Fibroblast of skin of right biceps (primary cell): ENCODE results near the gene SPAG7.

ENCODE experiments used
- DNase-seq: peaks from one replicate; pipeline ENCODE4 v3.0.0-alpha.2; 2013

SPAG7 gene

DNA sequence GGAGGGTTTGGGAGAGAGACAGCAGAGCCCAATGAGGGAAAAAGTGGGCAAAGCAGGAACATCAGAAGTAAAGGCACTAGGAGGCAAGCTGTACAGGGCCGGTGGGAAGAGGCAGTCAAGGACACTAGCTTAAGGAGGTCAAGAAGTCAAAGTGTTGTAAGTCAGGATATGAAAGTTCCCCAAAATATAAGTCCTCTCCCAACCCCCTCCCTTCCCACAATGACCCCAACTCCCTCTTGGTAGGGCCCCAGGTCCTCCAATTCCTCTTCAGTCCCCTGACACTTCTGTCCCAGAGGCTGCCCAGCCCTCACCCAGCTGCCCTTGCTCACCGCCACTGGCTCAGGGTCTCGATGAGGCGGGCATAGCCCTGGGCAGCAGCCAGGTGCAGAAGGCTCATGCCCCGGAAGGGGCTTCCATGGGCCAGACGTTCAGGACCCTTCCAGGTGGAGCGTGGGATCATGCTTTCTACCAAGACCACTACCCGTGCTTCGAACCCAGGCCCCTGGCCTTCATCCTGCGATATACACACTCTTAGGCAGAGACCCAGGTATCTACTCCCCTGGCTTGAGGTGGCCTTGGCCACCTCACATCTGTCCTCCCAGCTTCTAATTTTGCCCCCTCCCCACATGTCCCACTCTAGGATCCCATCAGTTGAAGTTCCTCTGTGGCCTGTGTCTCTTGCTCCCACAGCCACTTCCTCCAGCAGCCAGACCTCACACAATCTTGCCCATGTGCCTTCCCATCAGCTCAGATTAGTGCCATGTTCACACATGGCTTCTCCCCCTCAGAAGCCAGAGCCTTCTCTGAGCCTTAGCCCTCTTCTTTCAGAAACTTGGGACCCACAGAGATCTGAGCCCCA, 5.9 kb upstream of the SPAG7 start:
- DNase-seq: no peak

DNA sequence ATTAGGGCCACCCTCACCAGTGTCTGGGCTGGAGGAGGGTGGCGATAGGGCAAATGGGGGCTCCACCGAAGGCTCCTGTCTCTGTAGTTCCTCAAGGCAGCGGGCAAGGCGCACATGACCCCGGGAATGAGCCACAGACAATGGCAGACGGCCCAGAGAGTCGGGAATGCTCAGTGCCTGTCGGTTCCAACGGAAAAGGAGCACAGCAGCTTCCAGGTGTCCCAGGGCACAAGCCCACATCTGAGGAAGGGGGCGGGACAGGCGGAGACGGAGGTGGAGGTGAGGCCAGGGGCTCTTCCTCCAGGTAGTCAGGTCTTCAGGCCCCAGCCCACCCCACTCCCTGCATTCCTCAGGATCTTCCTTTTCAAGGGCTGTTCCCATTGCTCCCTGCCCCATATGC, 5.1 kb upstream of the SPAG7 start:
- no peak for DNase-seq

DNA sequence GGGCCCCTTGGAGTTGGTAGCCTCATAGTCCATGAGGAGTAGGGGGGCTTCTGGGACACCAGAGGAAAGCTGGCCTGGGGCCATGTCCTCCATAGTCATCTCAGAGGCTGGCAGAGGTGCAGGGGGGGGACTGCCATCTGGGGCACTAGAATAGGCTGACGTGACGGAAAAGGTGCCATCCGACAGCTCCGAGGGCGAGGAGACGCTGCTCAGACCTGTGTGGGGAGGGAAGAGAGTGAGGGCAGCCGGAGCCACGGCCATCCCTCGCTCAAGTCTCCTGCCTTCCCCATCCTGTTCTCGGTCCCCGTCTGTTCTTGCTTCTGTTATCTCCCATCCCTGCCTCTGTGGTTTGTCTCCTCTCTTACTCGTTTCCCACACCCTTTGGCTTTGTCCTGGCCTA, 4.7 kb upstream of the SPAG7 start:
- no peak for DNase-seq

DNA sequence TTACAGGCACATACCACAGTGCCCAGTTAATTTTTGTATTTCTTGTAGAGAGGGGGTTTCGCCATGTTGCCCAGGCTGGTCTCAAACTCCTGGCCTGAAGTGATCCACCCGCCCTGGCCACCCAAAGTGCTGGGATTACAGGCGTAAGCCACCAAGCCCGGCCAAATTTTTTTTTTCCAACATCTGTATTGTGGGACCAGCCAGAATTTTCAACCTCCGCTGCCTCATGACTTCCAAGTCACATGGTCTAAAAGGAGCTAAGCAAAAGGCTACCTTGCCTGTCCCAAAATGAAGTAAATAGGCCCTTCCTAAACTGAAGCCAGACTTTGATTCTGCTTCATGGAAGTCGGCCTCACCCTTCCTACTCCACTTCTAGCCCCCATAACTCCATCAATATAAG, 4.2 kb upstream of the SPAG7 start:
- DNase-seq: no peak

DNA sequence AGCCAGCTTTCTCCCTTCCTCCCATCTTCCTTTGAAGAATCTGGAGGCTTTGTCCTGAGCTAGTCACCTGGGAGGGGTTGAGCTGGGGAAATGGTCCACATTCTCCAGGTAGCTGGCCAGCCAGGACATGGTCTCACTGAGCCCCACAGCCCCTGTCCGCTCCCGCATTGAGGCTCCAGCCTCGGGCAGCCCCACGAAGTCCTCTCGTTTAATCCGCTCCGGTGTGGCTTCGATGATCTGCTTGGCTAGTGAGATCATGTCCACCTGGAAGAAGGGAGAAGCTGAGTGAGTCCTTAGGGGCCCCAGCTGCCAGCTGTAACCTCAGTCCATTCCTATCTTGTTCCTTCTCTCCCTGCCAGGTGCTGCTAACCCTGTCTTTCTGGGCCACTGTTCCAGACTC, 2.7 kb upstream of the SPAG7 start:
- DNase-seq: no peak

DNA sequence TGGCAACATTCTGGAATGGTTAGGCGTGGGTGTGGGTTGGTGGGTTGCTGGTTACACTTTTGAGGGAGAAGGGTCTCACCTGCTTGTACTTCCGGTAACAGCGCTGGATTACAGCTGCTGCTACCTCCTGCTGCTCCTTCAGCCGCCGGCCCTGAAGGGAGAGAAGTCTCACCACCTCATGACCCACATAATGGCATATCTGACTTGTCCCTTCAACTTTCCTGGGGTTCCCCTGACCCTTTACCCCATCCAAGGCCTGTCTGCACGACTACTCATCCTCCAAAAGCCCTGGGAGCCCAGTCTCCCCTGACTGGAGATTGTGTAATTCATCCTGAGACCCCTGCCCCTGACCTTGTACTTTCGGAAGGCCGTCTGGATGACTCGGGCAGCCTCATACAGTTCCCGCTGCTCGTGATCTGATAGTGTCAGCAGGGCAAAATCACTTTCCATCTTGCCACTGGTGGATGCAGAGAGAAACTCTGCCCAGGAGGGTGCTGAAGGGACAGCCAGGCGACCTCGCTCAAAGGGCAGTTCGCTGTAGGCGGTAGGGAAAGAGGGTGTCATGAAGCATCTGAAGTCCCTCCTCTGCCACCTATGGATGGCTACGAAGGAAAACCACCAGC, 2.0 kb upstream of the SPAG7 start:
- DNase-seq: no peak

DNA sequence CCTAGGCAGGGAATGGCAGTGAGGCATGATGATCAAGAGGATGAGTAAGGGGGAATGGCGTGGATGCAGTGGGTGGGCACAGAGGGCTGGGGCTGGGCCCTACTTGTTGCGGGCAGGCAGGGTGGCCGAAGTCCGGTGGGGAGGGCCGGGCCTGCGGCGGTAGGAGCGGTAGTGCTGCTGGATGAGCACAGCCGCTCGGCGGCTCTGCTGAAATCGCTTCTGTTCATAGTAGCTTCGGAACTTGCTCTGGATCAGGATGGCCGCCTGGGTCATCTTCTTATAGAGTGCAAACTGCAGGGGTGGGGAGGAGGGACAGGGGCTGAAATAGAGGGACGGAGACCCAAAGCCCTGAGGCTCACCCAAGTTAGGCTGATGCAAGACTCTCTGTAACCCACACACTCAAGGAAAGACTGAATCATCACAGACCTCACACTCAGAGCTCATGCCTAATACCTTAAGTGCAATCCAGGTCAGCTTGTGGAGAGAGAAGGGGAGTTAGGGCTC, 1.5 kb upstream of the SPAG7 start:
- peak; percentile 96 for DNase-seq

DNA sequence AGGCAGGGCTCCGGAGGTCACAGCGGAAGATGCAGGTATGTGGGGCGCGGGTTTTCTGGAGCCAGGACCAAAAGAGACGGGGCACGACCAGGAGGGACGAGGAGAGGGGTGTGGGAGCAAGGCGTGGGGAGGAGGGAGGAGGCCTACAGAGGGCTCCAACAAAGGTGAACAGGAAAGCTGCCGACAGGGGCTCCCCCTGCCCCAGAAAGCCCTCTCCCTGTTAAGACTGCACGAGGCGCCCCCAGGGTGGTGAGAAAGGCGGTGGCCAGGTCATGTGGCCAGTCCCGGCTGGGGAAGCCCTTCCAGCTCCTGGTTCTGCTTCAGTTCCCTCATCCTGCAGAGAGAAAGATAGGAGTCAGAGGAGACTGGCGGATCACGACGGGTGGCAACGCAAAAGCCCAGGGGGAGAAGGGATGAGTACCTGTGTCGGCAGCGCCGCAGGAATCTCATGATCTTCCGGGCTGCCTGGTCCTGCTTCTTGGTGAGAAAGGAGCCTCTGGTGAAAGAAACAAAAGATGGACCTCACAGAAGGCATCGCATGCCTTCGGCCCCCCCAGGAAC, 949 bp upstream of the SPAG7 start:
- DNase-seq: no peak

DNA sequence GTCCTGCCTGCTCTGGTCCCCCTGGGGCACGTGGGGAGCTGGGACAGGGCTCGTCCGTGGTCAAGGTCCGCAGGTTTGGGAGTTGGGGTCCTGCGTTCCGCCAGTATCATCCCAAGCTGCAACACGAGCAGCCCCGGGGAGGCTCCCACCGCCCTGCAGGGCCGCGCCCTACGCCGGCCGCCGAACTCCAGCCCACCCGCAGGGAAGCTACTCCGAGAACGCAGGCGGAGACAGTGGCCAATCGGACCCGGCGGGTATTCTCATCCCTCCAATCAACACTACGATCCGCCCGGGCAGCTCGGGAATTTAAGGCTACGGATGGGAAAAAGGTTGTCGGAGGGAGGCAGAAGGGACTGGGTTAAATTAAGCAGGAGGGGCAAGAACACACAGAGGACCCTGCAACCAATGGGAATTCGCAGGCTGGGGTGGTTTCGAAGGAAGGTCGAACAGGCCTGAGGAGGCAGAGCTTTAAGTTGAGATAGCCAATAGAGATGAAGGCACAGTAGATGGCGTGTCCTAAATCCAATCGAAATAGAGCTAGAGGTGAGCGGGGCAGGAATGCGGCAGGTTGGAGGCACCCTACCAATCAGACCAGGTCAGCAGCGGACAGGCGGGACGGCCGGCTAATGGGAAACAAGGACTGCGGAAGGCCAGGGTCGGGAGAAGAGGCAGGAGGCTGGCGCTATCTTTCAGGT, 626 bp downstream of the SPAG7 start:
- DNase-seq: peak; percentile 100

DNA sequence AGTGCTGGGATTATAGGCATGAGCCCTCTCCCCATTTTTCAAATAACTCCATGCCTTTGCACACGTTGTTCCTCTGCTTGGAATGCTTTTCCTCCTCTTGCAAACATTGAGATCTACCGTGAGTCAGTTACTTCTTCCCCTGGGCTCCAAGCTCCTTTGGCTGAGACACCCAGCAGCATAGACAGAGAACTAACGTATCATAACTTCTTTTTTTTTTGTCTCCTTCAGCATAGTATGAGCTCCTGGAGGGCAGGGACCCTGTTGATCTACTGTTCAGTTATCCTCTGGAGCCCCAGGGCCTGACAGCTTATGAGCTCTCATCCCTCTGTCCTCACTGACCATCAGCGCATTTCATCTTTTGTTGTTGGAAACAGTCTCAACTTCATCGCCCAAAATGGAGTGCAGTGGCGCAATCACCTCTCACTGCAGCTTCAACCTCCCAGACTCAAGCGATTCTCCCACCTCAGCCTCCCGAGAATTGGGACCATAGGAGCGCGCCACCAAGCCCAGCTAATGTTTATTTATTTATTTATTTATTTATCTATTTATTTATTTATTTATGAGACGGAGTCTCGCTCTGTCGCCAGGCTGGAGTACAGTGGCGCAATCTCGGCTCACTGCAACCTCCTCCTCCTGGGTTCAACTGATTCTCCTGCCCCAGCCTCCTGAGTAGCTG, 2.2 kb downstream of the SPAG7 start:
- DNase-seq: no peak

DNA sequence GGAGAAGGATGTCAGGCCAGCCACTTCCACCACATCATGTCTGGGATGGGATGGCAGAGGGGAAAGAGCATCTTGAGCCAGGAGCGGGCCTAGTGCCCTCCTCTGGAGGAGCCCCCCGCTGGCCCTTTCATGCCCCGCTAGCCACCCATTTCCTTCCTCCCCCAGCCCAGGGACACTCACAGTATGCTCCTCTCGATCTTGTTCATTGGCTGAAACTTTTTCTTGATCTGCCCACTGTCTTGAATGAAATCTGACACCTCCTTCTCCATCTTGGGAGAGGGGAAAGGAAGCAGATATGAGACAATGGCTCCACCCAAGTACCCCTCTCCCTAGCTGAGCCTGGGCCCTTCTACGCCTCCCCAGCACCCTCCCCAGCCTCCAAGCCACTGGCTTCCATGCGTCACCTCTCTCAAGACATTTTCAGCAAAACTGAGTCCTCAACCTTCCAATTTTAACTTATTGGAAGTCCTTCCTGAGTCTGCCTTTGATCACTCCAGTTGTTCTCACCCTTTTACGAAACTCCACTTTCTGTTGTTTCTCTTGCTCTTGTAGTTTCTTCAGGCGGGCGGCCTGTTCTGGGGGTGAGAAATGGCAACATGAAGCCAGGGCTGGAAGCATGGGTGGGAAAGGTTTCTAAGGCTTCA, 7.2 kb downstream of the SPAG7 start:
- DNase-seq: no peak

DNA sequence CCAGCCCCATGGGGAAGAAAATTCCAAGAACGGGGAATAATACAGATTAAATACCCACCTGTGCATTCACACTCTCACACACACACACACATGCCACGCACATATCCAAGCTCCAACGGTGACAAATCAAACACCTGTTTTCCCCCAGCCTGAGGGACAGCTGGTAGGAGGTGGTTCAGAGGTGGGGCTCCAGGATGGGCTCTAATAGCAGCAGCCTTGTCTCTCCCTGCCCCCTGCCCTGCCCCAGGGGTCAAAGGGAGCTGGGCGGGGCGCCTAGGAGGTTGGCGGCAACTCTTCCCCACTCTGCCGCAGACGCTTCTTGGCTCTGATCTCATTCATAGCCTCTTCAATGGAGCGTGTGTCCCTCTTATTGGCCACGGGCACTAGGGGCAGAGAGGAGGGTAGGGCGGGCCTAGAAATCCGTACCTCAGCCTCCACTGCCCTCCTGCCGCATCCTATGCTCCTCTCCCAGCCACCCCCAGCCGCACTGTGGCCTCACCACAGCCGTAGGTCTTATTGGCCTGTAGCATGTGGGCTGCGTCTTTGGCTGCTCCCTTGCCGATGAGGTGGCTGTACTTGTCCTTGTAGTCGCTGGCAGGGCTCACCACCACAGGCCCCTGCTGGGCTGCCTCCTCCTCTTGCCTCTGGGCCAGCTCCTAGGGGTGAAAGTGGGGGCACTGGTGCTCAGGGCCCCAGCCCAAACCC, 8.2 kb downstream of the SPAG7 start:
- DNase-seq: no peak

DNA sequence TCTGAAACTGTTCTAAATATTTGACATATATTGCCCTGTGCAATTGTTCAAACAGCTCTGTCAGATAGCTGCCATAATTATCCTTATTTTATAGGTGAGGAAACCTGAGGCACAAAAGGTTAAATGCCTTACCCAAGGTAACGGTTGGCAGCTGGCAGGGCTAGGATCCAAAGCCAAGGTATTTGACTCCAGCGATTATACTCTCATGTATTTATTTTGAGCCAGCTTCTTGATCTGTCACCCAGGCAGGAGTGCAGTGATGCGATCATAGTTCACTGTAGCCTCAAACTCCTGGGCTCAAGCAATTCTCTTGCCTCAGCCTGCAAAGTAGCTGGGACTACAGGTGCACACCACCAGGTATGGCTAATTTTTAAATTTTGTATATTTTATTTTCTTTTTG, 9.5 kb downstream of the SPAG7 start:
- no peak for DNase-seq

DNA sequence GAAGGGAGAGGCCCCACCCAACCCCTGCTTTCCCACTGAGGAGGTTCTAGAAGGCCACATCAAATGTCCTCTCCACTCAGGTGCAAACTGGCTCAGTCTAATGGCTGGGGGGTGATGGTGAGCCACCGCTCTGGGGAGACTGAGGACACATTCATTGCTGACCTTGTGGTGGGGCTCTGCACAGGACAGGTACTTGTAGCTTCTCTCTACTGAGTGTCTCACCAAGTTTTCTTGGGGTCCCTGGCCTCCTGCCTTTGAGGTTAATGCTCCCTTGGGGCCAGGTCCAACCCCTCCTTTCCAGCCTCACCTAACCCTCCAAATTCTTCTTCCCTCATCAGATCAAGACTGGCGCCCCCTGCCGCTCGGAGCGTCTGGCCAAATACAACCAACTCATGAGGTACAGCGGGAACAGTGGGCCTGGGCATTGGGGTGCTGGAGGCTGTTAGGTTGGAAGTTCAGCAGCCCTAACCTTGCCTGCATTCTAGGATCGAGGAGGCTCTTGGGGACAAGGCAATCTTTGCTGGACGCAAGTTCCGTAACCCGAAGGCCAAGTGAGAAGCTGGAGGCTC, 11.0 kb downstream of the SPAG7 start:
- no peak for DNase-seq

DNA sequence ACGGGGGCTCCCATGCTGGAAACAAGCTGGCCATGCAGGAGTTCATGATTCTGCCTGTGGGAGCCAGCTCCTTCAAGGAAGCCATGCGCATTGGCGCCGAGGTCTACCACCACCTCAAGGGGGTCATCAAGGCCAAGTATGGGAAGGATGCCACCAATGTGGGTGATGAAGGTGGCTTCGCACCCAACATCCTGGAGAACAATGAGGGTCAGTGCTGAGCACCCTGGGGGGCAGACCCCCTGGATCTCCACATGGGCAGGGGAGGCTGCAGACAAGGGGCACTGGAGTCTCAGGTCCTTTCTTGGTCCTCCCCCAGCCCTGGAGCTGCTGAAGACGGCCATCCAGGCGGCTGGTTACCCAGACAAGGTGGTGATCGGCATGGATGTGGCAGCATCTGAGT, 12.5 kb downstream of the SPAG7 start:
- no peak for DNase-seq

DNA sequence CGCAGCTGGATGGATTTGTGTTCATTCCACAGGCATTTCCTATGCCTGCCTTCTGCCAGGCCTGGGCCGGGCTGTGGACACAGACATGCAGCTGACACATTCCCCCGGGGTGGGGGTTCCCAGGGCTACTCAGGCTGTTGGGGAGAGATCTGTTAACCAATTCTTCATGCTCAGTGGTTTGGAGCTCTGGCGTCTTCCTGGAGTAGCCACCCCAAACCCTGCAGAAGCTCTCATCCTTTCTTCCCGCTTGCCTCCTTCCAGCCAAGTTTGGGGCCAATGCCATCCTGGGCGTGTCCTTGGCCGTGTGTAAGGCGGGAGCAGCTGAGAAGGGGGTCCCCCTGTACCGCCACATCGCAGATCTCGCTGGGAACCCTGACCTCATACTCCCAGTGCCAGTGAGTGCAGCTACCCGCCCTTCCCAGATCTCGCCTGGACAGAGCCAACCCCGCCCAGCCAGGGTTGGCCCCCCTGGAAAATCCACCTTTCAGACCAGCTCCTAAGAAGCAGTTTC, 14.1 kb downstream of the SPAG7 start:
- DNase-seq: peak; percentile 70

DNA sequence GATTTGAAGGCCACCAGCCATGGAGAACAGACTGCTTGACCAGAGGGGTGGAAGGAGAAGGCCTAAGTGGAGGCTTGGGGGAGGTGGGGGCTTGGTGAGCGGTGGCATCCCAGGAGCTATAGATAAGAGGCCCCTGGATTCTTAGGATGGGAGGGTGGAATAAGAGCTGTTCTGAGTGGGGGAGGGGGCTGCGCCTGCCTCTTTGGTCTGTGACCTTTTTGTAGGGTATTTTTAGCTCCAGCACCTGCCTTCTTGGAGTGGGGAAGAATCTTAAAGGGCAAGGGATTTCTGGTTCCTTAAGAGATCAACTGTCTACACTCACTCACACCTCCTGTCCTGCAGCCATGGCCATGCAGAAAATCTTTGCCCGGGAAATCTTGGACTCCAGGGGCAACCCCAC, 16.1 kb downstream of the SPAG7 start:
- no peak for DNase-seq

DNA sequence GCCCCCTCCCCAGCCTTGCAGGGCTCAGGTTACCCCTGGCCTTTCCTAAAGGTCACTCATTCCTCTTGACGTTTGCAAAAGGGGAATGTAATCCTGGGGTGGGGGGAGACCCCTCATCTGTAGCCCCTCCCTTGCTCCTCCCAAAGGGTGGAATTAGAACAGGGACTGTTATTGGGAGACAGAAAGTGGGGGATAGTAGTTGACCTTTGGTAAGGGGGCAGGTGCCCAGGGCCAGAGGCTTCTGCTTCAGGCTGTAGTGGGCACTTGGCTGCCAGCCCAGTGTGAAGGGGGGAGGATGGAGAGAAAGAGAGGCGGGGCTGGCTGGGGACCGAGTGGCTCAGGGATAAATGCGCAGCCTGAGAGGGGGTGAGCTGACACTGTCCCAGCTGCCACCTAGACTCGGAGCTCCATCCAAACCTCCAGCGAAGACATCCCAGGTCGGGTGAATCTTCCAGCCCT, 16.8 kb downstream of the SPAG7 start, which contains the start of gene ENO3:
ENO3 (plus strand) TSS at position 374 of the 459 bp plus-strand sequence. CDS start 711 bp downstream, outside the sequence.
- no peak for DNase-seq

DNA sequence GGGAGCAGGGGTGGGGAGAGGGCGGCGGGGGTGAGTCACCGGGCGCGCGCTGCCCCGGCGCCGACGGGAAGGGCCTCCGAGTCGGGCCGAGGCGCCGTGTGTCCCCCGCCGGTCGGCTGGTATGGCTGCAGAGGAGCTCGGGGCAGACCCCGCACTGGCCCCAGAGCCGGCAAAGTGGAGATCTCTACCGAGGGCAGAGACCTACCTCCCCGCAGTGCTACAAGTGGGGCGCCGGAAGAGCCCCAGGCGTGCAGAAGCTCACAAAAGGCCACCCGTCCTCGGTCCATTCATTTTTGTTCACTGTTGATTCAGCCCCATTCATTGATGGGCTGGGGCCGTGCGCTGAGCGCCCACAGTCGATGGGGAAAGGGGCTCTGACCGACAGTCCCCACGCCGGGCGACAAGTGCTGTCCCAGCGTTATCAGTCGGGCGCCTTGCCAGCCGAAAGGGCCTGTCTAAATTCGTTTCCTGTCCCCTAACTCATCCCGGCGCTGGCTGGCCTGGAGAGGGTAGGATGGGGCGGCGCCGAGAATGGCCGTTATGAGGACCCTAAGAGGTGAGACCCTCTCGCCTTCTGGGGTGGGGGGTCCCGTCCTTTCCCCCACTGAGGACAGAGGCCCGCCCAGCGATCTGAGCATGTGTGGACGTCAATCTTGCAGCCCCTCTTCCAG, 17.4 kb downstream of the SPAG7 start:
- peak; percentile 22 for DNase-seq
